SK-N-SH (cell line): ENCODE results near the gene DERA. TPM values are rescaled to one million over a fixed set of nuclear protein-coding genes. Genes with fewer than 3 reads are reported as not detected.

Experiments used
- CTCF ChIA-PET: fragments of 300-600, 350-600 bp; formaldehyde crosslinking; extraction: SDS; loops from one replicate; lab custom pipeline; 2021; lab: Yijun Ruan, JAX
- POLR2A ChIA-PET: fragments of 350-600 bp; sonication (Branson Sonifier 250); formaldehyde crosslinking; extraction: SDS; loops from one replicate; lab custom pipeline; 2020; ENCODE audit warnings: antibody characterized with exemption, inconsistent platforms; lab: Yijun Ruan, JAX
- DNase-seq: peaks from one replicate; pipeline ENCODE4 v3.0.0; 2012
- H2AFZ ChIP-seq: fragments of 200-600 bp; sonication (generic); 2 replicates; pipeline ENCODE4 v1.8.1; 2016; ENCODE audit warnings: antibody characterized with exemption, mild to moderate bottlenecking, low read depth
- H3F3A ChIP-seq: fragments of 200-600 bp; sonication (generic); replicated peaks from 2 replicates; pipeline ENCODE3; 2016; ENCODE audit warnings: antibody characterized with exemption, mild to moderate bottlenecking; ENCODE audit not compliant: insufficient read depth
- H3K27ac ChIP-seq, 2 experiments: fragments of 200-500 bp in 1 of 2; fragments of 200-600 bp in 1 of 2; sonication (Bioruptor generic) in 1 of 2; sonication (generic), shearing (Covaris generic) in 1 of 2; 2 replicates each; pipeline versions ENCODE4 v1.5.1 to v1.6.1; 2014 to 2016; ENCODE audit warnings: low read depth in 2 of 2, inconsistent platforms in 1 of 2, low read length in 1 of 2, mild to moderate bottlenecking in 1 of 2, mixed read lengths in 1 of 2
- H3K27me3 ChIP-seq: fragments of 200-600 bp; sonication (generic), shearing (Covaris generic); 2 replicates; pipeline ENCODE4 v1.6.1; 2016; ENCODE audit warnings: mixed run types; ENCODE audit not compliant: insufficient read depth
- H3K36me3 ChIP-seq, 2 experiments: fragments of 200-500 bp in 1 of 2; fragments of 200-600 bp in 1 of 2; sonication (Bioruptor generic) in 1 of 2; sonication (generic) in 1 of 2; replicated peaks in 1 of 2; 2 replicates each; pipeline versions ENCODE3 to v1.5.1; 2014 to 2016; ENCODE audit warnings: low read length in 1 of 2, mild to moderate bottlenecking in 1 of 2; ENCODE audit not compliant: insufficient read depth in 2 of 2, control insufficient read depth in 1 of 2
- H3K4me1 ChIP-seq, 2 experiments: fragments of 200-500 bp in 1 of 2; fragments of 200-600 bp in 1 of 2; sonication (Bioruptor generic) in 1 of 2; sonication (generic), shearing (Covaris generic) in 1 of 2; 2 replicates each; pipeline versions ENCODE4 v1.5.1 to v1.6.1; 2014 to 2016; ENCODE audit warnings: low read depth in 1 of 2, low read length in 1 of 2, mixed run types in 1 of 2; ENCODE audit not compliant: insufficient read depth in 2 of 2, control insufficient read depth in 1 of 2
- H3K4me2 ChIP-seq: fragments of 200-600 bp; sonication (generic), shearing (Covaris generic); 2 replicates; pipeline ENCODE4 v1.6.1; 2017; ENCODE audit warnings: mixed run types
- H3K4me3 ChIP-seq, 2 experiments: fragments of 200-500 bp in 1 of 2; fragments of 200-600 bp in 1 of 2; sonication (Bioruptor generic) in 1 of 2; sonication (generic), shearing (Covaris generic) in 1 of 2; 2 replicates each; pipeline versions ENCODE4 v1.5.1 to v1.8.1; 2014 to 2016; ENCODE audit warnings: low read depth in 2 of 2, inconsistent platforms in 1 of 2, low read length in 1 of 2, mild to moderate bottlenecking in 1 of 2, mixed read lengths in 1 of 2, moderate library complexity in 1 of 2
- H3K79me2 ChIP-seq: fragments of 200-600 bp; sonication (generic); 2 replicates; pipeline ENCODE4 v1.8.1; 2017; ENCODE audit warnings: mild to moderate bottlenecking; ENCODE audit not compliant: insufficient read depth
- H3K9ac ChIP-seq: fragments of 200-600 bp; sonication (generic); 2 replicates; pipeline ENCODE4 v1.6.1; 2017; ENCODE audit warnings: mixed run types
- H3K9me2 ChIP-seq: fragments of 200-600 bp; sonication (generic); 2 replicates; pipeline ENCODE4 v1.6.1; 2017; ENCODE audit warnings: mixed run types
- H3K9me3 ChIP-seq: fragments of 200-600 bp; sonication (generic); 2 replicates; pipeline ENCODE4 v1.6.1; 2017; ENCODE audit warnings: mixed run types, mild to moderate bottlenecking, moderate library complexity
- H4K20me1 ChIP-seq: fragments of 200-600 bp; sonication (generic); 2 replicates; pipeline ENCODE4 v1.6.1; 2017; ENCODE audit warnings: mild to moderate bottlenecking, mixed run types; ENCODE audit not compliant: insufficient read depth
- EP300 ChIP-seq, 2 experiments: IDR thresholded peaks; 2 replicates each; pipeline versions ENCODE4 v1.4.0 to v1.6.1; 2012; ENCODE audit warnings: borderline replicate concordance in 1 of 2, low read depth in 1 of 2, low read length in 1 of 2
- EZH2phosphoT487 ChIP-seq: fragments of 200-600 bp; sonication (generic); IDR thresholded peaks from 2 replicates; pipeline ENCODE4 v1.6.1; 2017; ENCODE audit warnings: low read depth, mixed run types, mild to moderate bottlenecking, antibody characterized with exemption, moderate library complexity, borderline replicate concordance
- FOXJ3 ChIP-seq: sonication (generic); formaldehyde crosslinking; IDR thresholded peaks from 2 replicates; pipeline ENCODE4 v1.5.1; 2020; ENCODE audit warnings: mild to moderate bottlenecking, missing genetic modification reagents
- FOXM1 ChIP-seq: IDR thresholded peaks from 2 replicates; pipeline ENCODE4 v1.4.0; 2012; ENCODE audit warnings: low read depth, mild to moderate bottlenecking
- IRF3 ChIP-seq: fragments of 150-350 bp; IDR thresholded peaks from 2 replicates; pipeline ENCODE4 v1.6.1; 2016; ENCODE audit warnings: mild to moderate bottlenecking, low read depth, low read length
- JUND ChIP-seq: IDR thresholded peaks from 2 replicates; pipeline ENCODE4 v1.4.0; 2012
- MXI1 ChIP-seq: IDR thresholded peaks from 2 replicates; pipeline ENCODE4 v1.6.1; 2012; ENCODE audit warnings: mild to moderate bottlenecking, low read depth, low read length, improper control_type of control experiment
- NFIC ChIP-seq: IDR thresholded peaks from 2 replicates; pipeline ENCODE4 v1.4.0; 2012; ENCODE audit warnings: borderline replicate concordance
- PBX3 ChIP-seq: IDR thresholded peaks from 2 replicates; pipeline ENCODE4; 2012
- POLR2AphosphoS5 ChIP-seq: IDR thresholded peaks from 2 replicates; pipeline ENCODE4 v1.6.1; 2012; ENCODE audit warnings: low read depth, low read length
- RAD21 ChIP-seq: IDR thresholded peaks from 2 replicates; pipeline ENCODE4 v1.6.1; 2012; ENCODE audit warnings: mild to moderate bottlenecking, low read length
- RXRA ChIP-seq: IDR thresholded peaks from 2 replicates; pipeline ENCODE4 v1.4.0; 2012; ENCODE audit warnings: low read depth, mild to moderate bottlenecking, borderline replicate concordance
- SMC3 ChIP-seq: IDR thresholded peaks from 2 replicates; pipeline ENCODE4 v1.6.1; 2012; ENCODE audit warnings: low read depth, low read length, improper control_type of control experiment
- TCF12 ChIP-seq: IDR thresholded peaks from 2 replicates; pipeline ENCODE4 v1.4.0; 2012
- TEAD4 ChIP-seq: IDR thresholded peaks from 2 replicates; pipeline ENCODE4 v1.4.0; 2012; ENCODE audit warnings: mild to moderate bottlenecking, borderline replicate concordance; ENCODE audit not compliant: insufficient read depth
- USF1 ChIP-seq: IDR thresholded peaks from 2 replicates; pipeline ENCODE4 v1.4.0; 2012; ENCODE audit warnings: low read depth, borderline replicate concordance
- YY1 ChIP-seq: IDR thresholded peaks from 2 replicates; pipeline ENCODE4 v1.4.0; 2012; ENCODE audit warnings: low read depth, mild to moderate bottlenecking
- WGBS: methylation state at CpG from one replicate; pipeline ENCODE4 v1.1.6; 2017; ENCODE audit warnings: low lambda C conversion rate; 5-methylcytosine and 5-hydroxymethylcytosine counted together
- polyA plus RNA-seq, 3 experiments: library from polyadenylated mRNA; depleted of rRNA; stranded (reverse); fragments of >200 nt; gene quantifications; 2 replicates each; pipeline ENCODE4 v1.2.3, GENCODE V29; 2012

Gene DERA
- polyA plus RNA-seq, 1 of the 3 experiments (the other 2 are of a cell fraction) = 16.6 TPM

GRCh38 chr12:16002880-16003279, 91.7 kb downstream of the DERA start:
- no peaks in the 10 kb centered on the region for H3K9me3 ChIP-seq
- H4K20me1 ChIP-seq = no peaks in the 10 kb centered on the region
- peaks cover 0 to 2% of the 10 kb centered on the region in 2 experiments; a peak in 1 of 4 replicates for H3K4me1 ChIP-seq
- H3K79me2 ChIP-seq = no peaks in the 10 kb centered on the region; the same call in 1 of the 2 replicates
- ChIA-PET CTCF (interaction anchor here (1.0 kb wide), 1 partner anchor 16 kb away, joined by 3 read pairs; no protein-coding TSS in a partner anchor), POLR2A (no interaction called here)
- no peak for DNase-seq
- TF ChIP-seq RAD21 = no peak
- no peak for TF ChIP-seq FOXM1
- no peak for TF ChIP-seq EZH2phosphoT487
- no peak for TF ChIP-seq TCF12
- TF ChIP-seq USF1 = no peak
- TF ChIP-seq PBX3 = no peak
- TF ChIP-seq MXI1 = no peak
- TF ChIP-seq EP300 (IDR thresholded peaks at IDR 0.05; ENCODE audit: borderline replicate concordance in 1 of 2, low read depth in 1 of 2, low read length in 1 of 2) = no peak
- no peak for TF ChIP-seq YY1
- no peak for TF ChIP-seq RXRA
- no peak for TF ChIP-seq FOXJ3 (CRISPR knock-in tag)
- no peak for TF ChIP-seq POLR2AphosphoS5
- TF ChIP-seq IRF3 = no peak
- TF ChIP-seq NFIC = no peak
- TF ChIP-seq JUND = no peak
- H3K27me3 ChIP-seq = no peaks in the 10 kb centered on the region
- no peaks in the 10 kb centered on the region for H3F3A ChIP-seq
- no peaks in the 10 kb centered on the region for H3K9me2 ChIP-seq
- H3K36me3 ChIP-seq = no peaks in the 10 kb centered on the region
- H3K9ac ChIP-seq = no peak overlapping the region
- H3K4me2 ChIP-seq = no peak overlapping the region
- no peak overlapping the region for H2AFZ ChIP-seq
- H3K4me3 ChIP-seq = no peak overlapping the region
- H3K27ac ChIP-seq = no peak overlapping the region

- TF ChIP-seq IRF3 (no peak), TEAD4 (no peak), USF1 (no peak), NFIC (no peak), SMC3 (no peak), PBX3 (no peak)
- Histone ChIP-seq H3K79me2 (no peaks in the 10 kb centered on the region; the same call in 1 of the 2 replicates), H3K9ac (no peak overlapping the region), H3K4me3 (no peak overlapping the region), H3K9me3 (no peaks in the 10 kb centered on the region), H3F3A (no peaks in the 10 kb centered on the region), H3K36me3 (no peaks in the 10 kb centered on the region), H3K27ac (no peak overlapping the region), H3K4me1 (peaks cover 0 to 2% of the 10 kb centered on the region in 2 experiments; a peak in 1 of 4 replicates), H3K27me3 (no peaks in the 10 kb centered on the region), H3K9me2 (no peaks in the 10 kb centered on the region), H2AFZ (no peak overlapping the region), H4K20me1 (no peaks in the 10 kb centered on the region), H3K4me2 (no peak overlapping the region)
- no peak for DNase-seq
- ChIA-PET POLR2A (no interaction called here), CTCF (interaction anchor here (1.0 kb wide), 1 partner anchor 15 kb away, joined by 3 read pairs; no protein-coding TSS in a partner anchor)
- 94% methylated on average over 3 of the region's 3 CpGs for WGBS
Measured at GRCh38 chr12:16003460-16003859, 92.3 kb downstream of the DERA start.
